ENCODE results near the gene PHACTR1. TPM values are rescaled to one million over a fixed set of nuclear protein-coding genes. Genes with fewer than 3 reads are reported as not detected.

The PHACTR1 gene
- total RNA-seq, 1 experiment from 2014 or later, result 0.05 TPM

GRCh38 chr6:13328875-13329183, 612.3 kb downstream of the PHACTR1 start:
- TSS peak; percentile 91 for BruUV-seq (replicated peaks)
- DNase-seq (ENCODE audit: low read depth, low spot score), result no peak
- in situ Hi-C loops (cut with HindIII; ENCODE audit: low pct_unique_long_range_greater_than_20kb, low sequenced_read_pairs) (no loop called here), intact Hi-C loops (cut with micrococcal nuclease; ENCODE audit: unreplicated experiment) (no loop called here)
- peak overlapping the region; percentile 95 for H3K27ac ChIP-seq (ENCODE audit: low read length)
- H3K27me3 ChIP-seq (ENCODE audit: control insufficient read depth, insufficient read depth, low read length), result 0 out of 2 replicates have a peak, but pooled peaks cover 3% of the 10 kb centered on the region
- peak; percentile 5 for ATAC-seq
- ChIA-PET POLR2A (no interaction called here), CTCF (no interaction called here)
- TF ChIP-seq POLR2AphosphoS5 (IDR thresholded peaks at IDR 0.05; ENCODE audit: low read depth, low read length) (no peak), SIN3A (IDR thresholded peaks at IDR 0.05; ENCODE audit: borderline replicate concordance, insufficient read depth, low read depth, low read length) (no peak), REST (IDR thresholded peaks at IDR 0.05; ENCODE audit: insufficient read depth in 1 of 2, low read depth in 2 of 2, low read length in 1 of 2) (no peak), TCF7L2 (IDR thresholded peaks at IDR 0.05; ENCODE audit: low read depth, low read length) (no peak)
- TF ChIP-seq, protein P1, sequence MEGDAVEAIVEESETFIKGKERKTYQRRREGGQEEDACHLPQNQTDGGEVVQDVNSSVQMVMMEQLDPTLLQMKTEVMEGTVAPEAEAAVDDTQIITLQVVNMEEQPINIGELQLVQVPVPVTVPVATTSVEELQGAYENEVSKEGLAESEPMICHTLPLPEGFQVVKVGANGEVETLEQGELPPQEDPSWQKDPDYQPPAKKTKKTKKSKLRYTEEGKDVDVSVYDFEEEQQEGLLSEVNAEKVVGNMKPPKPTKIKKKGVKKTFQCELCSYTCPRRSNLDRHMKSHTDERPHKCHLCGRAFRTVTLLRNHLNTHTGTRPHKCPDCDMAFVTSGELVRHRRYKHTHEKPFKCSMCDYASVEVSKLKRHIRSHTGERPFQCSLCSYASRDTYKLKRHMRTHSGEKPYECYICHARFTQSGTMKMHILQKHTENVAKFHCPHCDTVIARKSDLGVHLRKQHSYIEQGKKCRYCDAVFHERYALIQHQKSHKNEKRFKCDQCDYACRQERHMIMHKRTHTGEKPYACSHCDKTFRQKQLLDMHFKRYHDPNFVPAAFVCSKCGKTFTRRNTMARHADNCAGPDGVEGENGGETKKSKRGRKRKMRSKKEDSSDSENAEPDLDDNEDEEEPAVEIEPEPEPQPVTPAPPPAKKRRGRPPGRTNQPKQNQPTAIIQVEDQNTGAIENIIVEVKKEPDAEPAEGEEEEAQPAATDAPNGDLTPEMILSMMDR (IDR thresholded peaks at IDR 0.05), result no peak
- no peaks in the 10 kb centered on the region for H3K9me3 ChIP-seq (ENCODE audit: control insufficient read depth, insufficient read depth, low read depth, low read length)
- H3K4me3 ChIP-seq (ENCODE audit: low read depth in 2 of 2, low read length in 2 of 2), result peak overlapping the region; percentile 72 to 79
- peaks cover 3% of the 10 kb centered on the region; the same call in 1 of the 2 replicates for H3K36me3 ChIP-seq (ENCODE audit: control insufficient read depth, insufficient read depth, low read length)
- H3K4me1 ChIP-seq (ENCODE audit: control insufficient read depth, insufficient read depth, low read length), result peaks cover 11% of the 10 kb centered on the region; the same call in 1 of the 2 replicates

GRCh38 chr6:13331516-13332348, 615.2 kb downstream of the PHACTR1 start:
- DNase-seq (ENCODE audit: low read depth, low spot score) (no peak), ATAC-seq (no peak)
- POLR2A ChIA-PET, result no interaction called here
- Histone ChIP-seq H3K4me1 (ENCODE audit: control insufficient read depth, insufficient read depth, low read length) (peaks cover 10% of the 10 kb centered on the region; the same call in 1 of the 2 replicates), H3K27ac (ENCODE audit: low read length) (no peak overlapping the region), H3K36me3 (ENCODE audit: control insufficient read depth, insufficient read depth, low read length) (peaks cover 3% of the 10 kb centered on the region; the same call in 1 of the 2 replicates), H3K4me3 (ENCODE audit: low read depth in 2 of 2, low read length in 2 of 2) (no peak overlapping the region), H3K9me3 (ENCODE audit: control insufficient read depth, insufficient read depth, low read depth, low read length) (no peaks in the 10 kb centered on the region), H3K27me3 (ENCODE audit: control insufficient read depth, insufficient read depth, low read length) (0 out of 2 replicates have a peak, but pooled peaks cover 3% of the 10 kb centered on the region)
- no TSS peak for BruUV-seq (replicated peaks)
- intact Hi-C loops (cut with micrococcal nuclease; ENCODE audit: unreplicated experiment), result loop anchor here (10.0 kb wide), 2 partner anchors 243 to 417 kb away; partner anchors contain the start of gene SIRT5
- TF ChIP-seq POLR2AphosphoS5 (IDR thresholded peaks at IDR 0.05; ENCODE audit: low read depth, low read length), result no peak
- TF ChIP-seq, protein P1 (IDR thresholded peaks at IDR 0.05), result peak; percentile 75
- CTCF ChIA-PET, result interaction anchor here (0.8 kb wide), 1 partner anchor 446 kb away, joined by 3 read pairs; no protein-coding TSS in a partner anchor
- in situ Hi-C loops (cut with HindIII; ENCODE audit: low pct_unique_long_range_greater_than_20kb, low sequenced_read_pairs), result no loop called here
